ENCODE results near the gene STOML2. TPM values are rescaled to one million over a fixed set of nuclear protein-coding genes. Genes with fewer than 3 reads are reported as not detected.

Gene STOML2
- total RNA-seq, 1 donor from 2014 or later = 48.7 TPM

DNA sequence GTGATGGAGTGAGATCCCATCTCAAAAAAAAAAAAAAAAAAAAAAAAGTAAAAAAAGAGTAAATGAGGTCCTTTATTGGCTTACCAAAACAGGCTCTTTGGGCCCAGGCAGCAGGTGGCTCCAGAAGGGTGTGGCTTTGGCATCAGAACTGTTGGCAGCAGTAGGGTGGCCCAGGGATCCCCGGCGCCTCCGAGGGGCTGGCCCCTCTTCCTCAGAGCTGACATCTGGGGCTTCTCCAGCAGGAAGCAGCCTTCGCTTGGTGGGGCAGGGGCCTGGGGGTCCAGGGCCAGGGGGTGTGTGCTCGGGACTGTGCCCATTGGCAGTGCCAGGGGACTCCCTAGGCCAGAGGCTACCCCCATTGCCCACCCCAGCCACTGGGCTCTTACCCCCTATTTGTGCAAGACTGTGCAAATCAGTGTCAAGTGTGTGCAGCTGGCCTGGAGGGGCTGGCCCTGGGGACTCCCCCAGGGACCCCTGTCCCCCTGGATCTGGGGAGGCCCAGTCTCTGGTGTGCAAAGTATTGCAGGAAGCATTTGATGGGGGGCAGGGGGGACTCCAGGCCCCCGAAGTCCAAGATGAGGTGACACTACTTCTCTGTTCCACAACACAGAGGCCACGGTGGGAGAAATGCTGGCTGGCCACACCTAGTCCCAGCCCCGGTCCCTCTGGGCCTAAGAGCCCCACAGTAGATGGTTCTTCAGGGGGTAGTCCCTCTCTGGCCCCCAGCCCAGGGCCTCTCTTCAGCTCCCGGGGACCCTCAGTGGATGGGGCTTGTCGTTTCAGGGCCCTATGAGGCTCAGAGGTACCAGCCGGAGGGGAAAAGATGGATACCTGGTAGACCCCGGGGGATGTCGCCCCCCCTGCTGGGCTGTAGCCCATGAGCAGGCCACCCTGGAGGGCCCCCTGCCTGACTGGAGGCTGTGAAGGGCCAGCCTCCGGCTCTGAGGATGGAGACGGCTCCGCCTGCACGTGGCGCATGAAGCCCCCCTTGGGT, 4.7 kb upstream of the STOML2 start:
- DNase-seq = no peak

DNA sequence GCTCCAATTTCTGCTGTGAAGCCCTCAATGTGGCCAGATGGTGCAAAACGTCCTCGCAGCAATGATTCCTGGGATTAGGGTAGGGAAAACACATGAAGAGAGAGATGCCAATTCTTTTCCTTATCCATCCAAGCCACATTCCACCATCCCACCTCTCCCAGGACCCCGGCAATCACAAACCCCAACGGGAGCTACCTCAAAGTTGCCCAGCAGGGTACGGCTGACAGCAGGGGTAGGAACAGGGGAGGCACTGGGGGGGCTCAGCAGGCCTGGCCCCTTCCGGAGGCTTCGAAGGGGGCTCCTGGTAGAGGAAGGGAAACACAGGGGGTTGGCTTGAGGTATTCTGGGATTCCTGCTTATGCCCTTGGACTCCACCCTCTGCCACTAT, 3.4 kb upstream of the STOML2 start:
- DNase-seq = no peak

DNA sequence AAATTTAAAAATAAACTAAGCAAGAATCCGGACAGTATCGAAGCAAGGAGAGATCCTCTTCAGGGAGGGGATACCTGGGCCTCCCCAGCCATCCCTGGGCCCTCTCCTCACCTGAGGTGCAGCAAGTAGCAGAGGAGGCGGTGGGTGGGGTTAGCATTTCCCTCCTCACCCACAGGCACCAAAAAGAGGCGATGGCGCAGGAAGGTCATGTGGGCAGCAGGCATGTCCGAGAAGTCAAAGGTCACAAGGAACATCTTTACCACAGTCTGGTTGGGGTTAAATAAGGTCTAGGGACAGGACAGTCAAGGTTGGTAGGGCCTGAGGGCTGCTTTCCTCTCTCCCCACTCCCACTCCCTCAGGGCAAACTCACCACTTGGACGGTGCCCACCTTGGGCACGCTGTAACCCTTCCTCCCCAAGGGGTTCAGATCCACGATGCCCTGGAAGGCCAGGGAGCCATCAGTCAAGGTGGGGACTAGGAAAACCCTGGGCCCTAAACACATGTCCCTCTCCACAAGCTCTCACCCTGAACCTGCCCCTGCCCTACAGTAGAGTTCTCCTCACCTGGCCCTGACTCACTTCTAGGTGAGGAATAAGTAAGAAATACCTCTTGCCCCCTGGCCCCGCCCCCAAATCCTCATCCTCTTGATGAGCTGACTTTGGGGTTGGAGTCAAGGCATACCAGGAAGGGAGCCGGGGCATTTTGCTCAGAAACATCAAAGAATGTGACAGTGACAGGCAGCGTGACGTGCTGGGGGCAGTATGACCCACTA, 2.8 kb upstream of the STOML2 start:
- DNase-seq = no peak

DNA sequence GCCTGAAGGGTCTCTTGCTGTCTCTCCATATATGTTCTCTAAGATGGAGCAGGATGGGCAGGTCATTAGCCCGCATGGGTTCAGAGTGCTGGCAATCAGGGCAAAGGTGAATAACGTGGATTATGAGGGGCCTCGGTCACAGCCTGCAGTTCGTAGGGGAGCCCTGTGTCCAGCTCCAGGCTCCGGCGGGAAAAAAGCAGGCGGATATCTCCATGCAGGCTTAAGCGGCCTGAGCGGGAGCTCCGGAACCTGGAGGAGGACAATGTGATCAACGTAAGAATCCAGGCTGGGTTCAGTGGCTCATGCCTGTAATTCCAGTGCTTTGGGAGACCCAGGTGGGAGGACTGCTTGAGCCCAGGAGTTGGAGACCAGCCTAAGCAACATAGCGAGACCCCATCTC, 2.2 kb upstream of the STOML2 start:
- DNase-seq = no peak

DNA sequence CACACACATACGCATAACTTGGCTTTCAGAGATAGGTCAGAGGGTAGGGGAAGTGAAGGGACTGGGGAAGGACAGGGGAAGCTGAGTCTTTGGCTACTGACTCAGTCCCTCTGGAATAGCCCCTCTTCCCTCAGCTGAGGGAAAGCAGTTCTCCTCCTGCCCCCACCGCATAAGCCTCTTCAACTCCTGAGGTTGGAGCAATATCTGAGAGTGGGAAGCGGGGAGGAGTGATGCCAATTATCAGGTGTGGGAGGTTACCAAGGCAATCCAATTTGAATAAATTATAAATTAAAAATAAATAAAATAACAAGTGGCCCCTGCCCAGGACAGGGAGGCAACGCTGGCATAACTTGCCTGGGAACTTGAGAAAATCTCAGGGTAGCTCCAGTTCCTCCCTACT, 1.7 kb upstream of the STOML2 start:
- DNase-seq = no peak

DNA sequence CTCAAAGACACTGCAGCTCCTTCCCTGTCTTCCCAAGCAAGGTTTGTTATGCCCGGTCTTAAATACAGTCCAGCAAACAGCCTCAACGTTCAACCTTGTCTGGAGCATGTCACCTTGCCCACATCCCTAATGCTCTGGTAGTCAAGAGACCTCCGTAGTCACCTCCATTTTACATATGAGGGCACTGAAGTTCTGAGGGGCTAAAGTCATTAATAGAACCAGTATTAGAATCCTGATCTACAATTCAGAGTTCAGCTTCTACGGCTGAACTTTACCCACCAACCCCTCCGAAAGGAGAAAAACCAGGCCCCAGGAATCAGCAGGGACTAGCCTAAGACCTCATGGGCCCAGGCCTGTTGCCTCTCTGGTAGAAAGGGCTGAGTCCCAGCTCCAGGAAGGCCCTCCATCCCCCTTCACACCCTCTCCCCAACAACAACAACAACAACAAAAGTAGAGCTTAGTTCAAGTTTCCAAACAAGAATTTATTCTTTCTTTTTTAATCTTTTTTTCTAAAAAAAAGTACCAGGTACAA, 795 bp upstream of the STOML2 start:
- no peak for DNase-seq

DNA sequence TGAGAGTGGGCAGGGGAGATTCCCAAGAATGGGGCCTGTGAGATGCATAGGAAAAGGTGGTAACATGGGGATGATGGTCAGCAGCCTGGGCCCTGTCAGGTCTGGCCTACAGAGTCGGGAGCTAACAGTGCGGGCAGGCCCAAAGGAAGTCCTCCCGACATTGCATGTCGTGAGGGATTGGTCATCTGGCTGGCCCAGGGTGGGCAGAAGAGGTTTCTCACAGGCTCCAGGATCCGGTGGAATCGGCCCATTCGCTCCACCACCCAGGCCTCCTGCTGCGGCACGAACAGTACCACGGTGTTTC, 514 bp downstream of the STOML2 start:
- DNase-seq = no peak

DNA sequence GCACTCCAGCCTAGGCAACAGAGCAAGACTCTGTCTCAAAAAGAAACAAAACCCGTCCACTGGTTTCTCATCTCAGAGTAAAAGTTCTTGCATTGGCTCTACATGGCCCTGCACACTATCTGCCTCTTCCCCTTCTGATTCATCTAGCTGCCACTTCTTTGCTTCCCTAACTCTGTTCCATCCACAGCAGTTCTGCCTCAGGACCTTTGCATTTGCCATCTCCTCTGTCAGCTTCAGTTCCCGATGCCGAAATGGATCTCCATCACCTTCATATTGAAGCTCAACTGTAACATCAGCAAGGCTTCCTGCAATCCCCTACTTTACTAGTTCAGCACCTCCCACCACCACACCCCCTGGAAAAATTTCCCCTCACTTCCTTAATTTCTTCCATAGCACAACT, 5.4 kb downstream of the STOML2 start:
- DNase-seq = no peak

DNA sequence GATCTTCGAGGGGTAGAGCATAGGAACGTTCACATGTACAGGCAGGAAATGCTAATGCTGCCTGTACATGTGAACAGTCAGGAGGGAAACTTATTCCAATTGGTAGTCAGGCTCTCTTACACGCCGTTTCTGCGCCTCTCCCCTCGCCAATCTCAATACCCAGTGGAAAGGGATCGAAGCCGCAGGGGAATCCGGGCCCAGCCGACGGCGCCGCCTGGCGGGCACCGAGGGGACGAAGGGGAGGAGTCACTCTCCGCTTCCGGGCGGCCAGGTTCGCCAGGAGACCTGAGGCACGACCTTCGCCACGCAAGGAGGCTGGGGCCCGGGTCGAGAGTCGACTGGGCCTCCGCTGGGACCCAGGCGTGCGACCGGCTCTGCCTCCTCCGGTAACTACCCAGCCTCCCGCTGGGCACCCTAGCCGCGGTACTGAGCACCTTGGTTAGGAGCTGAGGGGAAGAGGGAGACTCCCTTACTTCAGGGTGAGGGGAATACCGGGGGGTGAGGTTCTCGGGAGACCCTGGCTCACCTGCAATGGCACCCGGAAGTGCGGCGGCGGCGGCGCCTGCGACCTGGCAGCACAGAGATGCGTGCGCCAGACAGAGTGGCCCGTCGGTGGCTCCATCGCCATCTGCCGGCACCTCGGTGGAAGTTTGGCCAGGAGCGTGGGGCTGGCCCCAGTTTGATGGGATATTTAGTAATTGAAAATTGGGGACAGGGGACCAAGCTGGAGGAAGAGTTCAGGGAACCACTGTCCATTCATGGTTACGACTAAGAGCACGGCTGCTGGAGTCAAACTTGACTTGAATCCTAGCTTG, 6.7 kb downstream of the STOML2 start, which contains the start of gene PIGO:
TSS of gene PIGO (minus strand) at position 557 of the 815 bp plus-strand sequence. CDS start 1,026 bp downstream, outside the sequence.
- peak; percentile 74 for DNase-seq

DNA sequence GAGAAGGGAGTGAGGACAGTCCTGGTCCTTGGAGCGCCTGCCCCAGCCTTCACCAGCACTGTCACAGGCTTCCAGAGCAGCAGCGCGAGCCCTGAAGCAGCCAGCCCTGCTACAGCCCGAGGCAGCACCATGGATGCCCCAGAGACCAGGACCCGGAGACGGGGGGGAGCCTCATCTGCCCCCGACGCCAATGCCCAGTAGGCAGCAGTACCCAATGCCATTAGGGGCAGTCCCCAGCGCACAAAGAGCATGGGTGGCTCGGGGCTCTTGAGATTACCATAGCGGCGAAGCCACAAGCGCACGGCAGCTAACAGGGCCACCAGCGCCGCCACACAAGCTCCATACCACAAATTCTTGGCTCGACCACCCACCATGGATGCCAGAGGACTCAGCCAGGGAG, 11.4 kb downstream of the STOML2 start:
- no peak for DNase-seq

DNA sequence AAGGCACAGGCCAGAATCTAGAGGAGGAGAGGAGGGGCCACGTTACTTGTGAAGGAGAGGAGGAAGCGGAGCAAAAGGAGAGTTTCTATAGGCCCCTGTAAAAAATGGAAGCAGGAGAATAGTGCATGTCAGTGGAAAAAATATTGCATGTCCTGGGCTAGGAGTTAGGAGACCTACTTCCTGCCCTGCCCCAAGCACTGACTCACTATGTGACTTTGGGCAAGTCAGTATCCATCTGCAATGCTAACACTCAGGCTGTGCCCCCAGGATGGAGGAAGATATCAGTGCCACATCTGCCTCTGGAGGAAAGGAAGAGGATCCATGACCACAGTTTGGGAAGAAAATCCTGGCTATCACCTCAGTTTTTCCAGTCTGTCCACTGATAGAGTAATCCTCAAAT, 13.5 kb downstream of the STOML2 start:
- DNase-seq = no peak

DNA sequence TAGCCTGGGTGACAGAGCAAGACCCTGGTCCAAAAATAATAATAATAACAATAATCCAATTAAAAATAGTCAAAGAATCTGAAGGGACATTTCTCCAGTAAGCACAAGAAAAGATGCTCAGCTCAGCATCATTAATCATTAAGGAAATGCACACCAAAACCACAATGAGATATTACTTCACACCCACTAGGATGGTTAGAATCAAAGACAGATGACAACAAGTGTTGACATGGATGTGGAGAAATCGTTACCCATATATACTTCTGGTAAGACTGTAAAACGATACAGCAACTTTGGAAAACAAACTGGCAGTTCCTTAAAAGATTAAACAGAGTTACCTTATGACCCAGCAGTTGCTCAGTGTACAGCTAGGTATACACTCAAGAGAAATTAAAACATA, 17.9 kb downstream of the STOML2 start:
- DNase-seq = no peak

DNA sequence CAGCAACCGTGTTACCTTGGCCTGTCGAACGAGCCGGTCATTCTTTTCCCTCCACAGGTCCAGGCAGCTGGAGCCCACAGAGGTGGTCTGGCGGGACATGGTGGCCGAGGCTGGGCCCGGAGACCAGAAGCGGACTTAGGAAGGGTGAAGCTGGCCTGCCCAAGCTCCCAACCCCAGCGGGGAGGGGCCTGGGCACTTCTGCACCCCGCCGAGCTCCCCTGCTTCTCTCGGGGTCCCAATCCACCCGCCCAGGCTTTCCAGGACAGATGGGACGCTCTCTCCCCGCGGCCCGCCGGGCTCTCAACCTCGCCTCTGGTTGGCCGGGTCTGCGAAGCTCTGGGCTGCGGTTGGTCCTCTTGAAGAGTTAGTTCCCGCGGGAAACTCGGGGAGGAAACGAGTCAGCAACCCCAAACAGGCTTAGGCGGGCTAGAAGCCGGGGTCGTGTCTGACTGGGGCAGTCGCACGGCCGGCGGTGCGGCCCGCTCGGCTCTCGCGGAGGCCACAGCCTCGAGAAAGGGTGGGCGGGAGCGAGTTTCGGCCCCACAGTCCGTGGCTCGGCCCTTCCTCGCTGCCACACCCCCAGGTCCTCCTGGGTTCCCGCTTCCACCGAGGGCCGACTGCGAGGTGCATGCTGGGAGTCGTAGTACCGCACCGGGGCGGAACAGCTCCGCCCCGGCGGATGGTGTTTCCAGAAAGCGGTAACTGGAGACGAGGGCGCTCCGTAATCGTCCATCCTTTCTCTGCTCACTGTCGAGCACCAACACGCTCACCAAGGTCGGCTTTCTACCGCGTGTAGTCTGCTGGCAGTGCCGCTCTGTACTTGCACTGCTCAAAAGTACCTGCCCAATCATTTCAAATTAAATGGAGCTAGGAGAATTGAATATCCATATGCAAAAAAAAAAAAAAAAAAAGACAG, 23.2 kb downstream of the STOML2 start, which contains the start of gene FANCG:
TSS of gene FANCG (minus strand) at position 517 of the 916 bp plus-strand sequence. CDS start at position 99, 418 bp downstream.
- DNase-seq = peak; percentile 87

DNA sequence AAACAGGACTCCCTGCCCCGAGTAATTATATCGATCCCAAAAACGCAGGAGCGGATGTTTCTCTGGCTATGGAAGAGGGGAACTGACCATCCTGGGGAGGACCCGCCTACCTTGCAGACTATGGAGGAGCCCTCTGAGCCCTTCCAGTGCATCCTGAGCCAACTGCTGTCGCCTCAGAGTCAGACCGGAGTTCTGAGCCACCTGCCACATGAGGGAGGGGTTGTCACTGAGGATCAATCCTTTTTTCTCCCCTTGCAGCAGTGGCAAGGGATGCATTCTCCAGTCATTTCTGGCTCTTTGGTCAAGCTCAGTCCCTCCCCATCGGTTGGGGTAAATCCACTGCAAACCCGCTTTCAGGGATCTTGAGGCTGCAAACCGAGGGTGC, 23.9 kb downstream of the STOML2 start:
- no peak for DNase-seq

DNA sequence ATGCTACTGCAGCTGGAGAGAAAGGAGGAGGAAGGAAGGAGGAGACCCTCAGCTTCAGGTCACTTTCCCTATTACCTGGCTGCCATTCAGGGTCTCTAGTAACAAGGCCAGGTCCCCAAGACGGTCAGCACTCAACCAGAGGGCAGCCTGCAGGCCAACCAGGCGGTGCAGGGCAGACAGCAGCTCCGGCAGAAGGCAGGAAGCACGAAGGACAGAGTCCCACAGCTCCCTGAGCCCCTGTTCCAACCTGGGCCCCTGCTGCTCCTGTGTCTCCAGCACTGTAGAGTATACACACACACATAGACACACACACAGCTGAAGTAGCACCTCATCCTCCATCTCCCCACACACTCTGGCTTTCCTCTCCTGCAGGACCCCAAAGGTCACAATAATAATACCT, 24.9 kb downstream of the STOML2 start:
- DNase-seq = no peak

DNA sequence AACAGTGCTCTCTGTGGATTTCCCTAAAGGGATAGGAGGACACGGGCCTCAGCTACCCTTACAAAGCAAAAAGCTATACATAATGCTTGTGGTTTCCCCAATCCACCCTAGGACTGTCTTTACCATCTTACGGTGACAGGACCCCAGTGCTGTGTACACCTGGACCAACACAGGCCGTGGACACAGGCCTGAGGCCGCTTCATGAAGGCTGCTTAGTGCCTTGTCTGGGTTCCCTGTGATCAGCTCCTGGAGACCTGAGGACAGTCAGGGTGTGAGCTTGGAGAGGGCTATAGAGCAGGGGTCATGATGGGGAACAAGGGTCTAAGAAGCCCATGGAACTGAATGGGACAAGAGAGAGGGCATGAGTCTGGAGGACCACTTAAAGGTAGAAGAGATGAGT, 26.1 kb downstream of the STOML2 start:
- no peak for DNase-seq

DNA sequence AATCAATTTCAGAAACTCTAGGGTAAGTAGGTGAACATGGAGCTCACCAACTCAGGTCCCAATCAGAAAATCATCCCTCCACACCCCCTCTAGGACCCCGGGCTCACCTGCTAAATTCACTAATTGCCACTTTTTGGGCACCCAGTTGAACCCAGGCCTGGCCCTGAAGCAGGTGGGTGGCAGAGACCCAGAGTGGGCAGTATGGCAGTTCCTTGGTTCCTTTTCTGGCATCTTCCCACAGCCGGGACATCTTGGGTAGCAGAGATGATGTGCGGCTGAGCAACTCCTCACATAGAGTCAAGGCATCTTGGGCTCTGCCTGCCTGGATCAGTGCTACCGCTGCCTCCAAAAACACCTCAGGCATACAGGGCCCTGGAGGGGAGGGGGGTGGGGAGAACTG, 27.6 kb downstream of the STOML2 start:
- DNase-seq = no peak

DNA sequence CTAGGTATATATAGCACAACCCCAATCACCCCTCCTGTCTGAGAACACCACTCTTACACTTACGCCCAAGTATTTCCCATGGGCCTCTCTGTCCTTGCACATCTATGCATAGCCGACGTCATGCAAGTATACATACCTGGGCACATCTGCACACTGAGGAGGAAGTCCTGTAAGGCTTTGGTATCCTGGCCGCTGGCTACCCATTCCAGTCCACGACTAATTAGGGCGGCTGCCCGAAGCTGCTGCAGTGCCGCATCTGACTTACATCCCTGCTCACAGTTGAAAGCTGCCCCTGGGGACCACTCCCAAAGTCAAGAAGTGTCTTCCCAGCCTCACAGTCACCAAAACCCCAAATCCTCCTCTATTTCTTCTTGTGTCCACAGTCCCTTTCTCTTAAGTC, 28.1 kb downstream of the STOML2 start:
- DNase-seq = no peak

DNA sequence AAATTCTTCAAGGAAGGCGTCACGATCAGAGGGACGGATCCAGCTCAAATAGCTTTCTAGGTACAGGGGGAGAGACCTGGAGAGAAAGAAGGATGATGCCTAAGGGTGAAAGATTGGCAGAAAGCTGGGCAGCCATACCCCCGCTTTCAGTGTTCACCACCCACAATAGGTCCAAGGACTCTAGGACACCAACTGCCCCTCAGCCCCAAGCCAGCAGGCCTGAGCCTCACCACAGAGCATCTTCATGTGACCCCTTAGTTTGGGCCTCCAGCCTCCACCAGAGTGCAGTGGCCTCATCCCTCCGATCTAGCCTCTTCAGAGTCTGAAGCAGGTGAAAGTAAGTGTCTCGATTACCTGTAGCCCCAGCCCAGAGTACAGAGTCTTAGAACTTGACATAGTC, 28.8 kb downstream of the STOML2 start:
- DNase-seq = no peak

DNA sequence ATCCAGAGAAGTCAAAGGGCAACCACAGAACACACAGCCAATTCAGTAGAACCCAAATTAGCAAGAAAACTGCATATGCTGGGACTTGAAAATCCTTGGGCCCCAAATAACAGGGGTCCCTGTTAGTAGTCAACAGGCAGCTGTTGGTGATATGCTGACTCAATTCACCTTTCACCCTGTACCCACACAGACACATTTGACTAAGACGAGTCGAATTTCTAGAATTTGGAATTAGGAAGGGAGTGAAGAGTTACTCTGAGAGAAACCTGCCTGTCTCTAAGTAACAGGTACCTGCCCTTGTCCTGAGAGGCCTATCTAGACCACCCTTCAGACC, 29.7 kb downstream of the STOML2 start:
- DNase-seq = no peak

Measured in occipital lobe (tissue), 2 donors.